ENCODE measurements around the gene TOR3A.

DNA sequence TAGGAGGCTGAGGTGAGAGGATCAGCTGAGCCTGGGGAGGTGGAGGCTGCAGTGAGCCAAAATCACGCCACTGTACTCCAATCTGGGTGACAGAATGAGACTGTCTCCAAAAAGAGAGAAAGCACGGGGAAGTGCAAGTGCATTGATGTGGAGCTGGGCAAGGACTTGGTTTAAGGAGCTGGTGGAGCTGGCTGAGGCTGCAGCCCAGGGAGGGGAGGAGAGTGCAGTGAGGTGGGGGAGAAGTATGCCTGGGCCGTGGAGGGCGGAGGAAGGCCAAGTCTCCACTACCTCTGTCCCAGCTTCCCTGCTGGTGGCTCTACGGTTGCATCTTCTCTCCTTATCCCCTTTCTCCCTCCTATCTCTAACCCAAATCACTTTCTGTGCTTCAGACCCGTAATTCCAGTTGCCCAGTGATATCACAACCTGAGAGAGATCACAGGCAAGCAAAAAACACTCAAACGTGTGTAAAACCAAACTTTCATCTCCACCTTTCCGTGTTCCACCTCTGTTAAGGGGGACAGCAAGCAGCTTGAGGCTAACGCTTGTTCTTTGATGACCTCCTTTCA is 11.1 kb downstream of the TOR3A start:
- TF ChIP-seq, protein P1, sequence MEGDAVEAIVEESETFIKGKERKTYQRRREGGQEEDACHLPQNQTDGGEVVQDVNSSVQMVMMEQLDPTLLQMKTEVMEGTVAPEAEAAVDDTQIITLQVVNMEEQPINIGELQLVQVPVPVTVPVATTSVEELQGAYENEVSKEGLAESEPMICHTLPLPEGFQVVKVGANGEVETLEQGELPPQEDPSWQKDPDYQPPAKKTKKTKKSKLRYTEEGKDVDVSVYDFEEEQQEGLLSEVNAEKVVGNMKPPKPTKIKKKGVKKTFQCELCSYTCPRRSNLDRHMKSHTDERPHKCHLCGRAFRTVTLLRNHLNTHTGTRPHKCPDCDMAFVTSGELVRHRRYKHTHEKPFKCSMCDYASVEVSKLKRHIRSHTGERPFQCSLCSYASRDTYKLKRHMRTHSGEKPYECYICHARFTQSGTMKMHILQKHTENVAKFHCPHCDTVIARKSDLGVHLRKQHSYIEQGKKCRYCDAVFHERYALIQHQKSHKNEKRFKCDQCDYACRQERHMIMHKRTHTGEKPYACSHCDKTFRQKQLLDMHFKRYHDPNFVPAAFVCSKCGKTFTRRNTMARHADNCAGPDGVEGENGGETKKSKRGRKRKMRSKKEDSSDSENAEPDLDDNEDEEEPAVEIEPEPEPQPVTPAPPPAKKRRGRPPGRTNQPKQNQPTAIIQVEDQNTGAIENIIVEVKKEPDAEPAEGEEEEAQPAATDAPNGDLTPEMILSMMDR (IDR thresholded peaks at IDR 0.05; ENCODE audit: insufficient read depth, low read length), result no peak
- no peak for TF ChIP-seq POLR2AphosphoS5 (IDR thresholded peaks at IDR 0.05; ENCODE audit: low read depth)
- no peak for TF ChIP-seq SPI1 (IDR thresholded peaks at IDR 0.05; ENCODE audit: borderline replicate concordance, low read depth)
- TF ChIP-seq, protein P2, sequence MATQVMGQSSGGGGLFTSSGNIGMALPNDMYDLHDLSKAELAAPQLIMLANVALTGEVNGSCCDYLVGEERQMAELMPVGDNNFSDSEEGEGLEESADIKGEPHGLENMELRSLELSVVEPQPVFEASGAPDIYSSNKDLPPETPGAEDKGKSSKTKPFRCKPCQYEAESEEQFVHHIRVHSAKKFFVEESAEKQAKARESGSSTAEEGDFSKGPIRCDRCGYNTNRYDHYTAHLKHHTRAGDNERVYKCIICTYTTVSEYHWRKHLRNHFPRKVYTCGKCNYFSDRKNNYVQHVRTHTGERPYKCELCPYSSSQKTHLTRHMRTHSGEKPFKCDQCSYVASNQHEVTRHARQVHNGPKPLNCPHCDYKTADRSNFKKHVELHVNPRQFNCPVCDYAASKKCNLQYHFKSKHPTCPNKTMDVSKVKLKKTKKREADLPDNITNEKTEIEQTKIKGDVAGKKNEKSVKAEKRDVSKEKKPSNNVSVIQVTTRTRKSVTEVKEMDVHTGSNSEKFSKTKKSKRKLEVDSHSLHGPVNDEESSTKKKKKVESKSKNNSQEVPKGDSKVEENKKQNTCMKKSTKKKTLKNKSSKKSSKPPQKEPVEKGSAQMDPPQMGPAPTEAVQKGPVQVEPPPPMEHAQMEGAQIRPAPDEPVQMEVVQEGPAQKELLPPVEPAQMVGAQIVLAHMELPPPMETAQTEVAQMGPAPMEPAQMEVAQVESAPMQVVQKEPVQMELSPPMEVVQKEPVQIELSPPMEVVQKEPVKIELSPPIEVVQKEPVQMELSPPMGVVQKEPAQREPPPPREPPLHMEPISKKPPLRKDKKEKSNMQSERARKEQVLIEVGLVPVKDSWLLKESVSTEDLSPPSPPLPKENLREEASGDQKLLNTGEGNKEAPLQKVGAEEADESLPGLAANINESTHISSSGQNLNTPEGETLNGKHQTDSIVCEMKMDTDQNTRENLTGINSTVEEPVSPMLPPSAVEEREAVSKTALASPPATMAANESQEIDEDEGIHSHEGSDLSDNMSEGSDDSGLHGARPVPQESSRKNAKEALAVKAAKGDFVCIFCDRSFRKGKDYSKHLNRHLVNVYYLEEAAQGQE (IDR thresholded peaks at IDR 0.05; ENCODE audit: insufficient replicate concordance, low read depth), result no peak
- TF ChIP-seq GABPA (IDR thresholded peaks at IDR 0.05; ENCODE audit: low read depth), result no peak
